Activated CD8-positive, alpha-beta memory T cell treated with anti-CD3 and anti-CD28 coated beads for 4 hours (primary cell): Measurements from ENCODE around the gene TMEM42.

Experiments
- DNase-seq, 2 donors: peaks; one replicate each; pipeline ENCODE4 v3.0.0-alpha.2; 2020; ENCODE audit warnings: low read depth in 2 of 2

Gene TMEM42

GRCh38 chr3:44874308-44874707 is 12.6 kb downstream of the TMEM42 start, which contains the start of gene TGM4:
TGM4 (plus strand) TSS chr3:44874608; CDS start chr3:44874679, 71 bp downstream.
- DNase-seq = no peak

GRCh38 chr3:44875596-44875995 is 13.9 kb downstream of the TMEM42 start:
- no peak for DNase-seq

- no peak for DNase-seq
These were observed 15.6 kb downstream of the TMEM42 start for GRCh38 chr3:44877333-44877732.

- DNase-seq = no peak
These were observed 18.6 kb downstream of the TMEM42 start for GRCh38 chr3:44880284-44880683.

- no peak for DNase-seq
These were observed 21.7 kb downstream of the TMEM42 start for GRCh38 chr3:44883213-44883955.

- no peak for DNase-seq
These were observed 22.3 kb downstream of the TMEM42 start for GRCh38 chr3:44883999-44884431.

GRCh38 chr3:44885618-44886017 is 23.9 kb downstream of the TMEM42 start:
- no peak for DNase-seq

GRCh38 chr3:44886561-44886960 is 24.8 kb downstream of the TMEM42 start:
- DNase-seq = no peak

- no peak for DNase-seq
These were observed 25.4 kb downstream of the TMEM42 start for GRCh38 chr3:44887101-44887500.

GRCh38 chr3:44890258-44890657 is 28.5 kb downstream of the TMEM42 start:
- DNase-seq = no peak

GRCh38 chr3:44890852-44891251 is 29.1 kb downstream of the TMEM42 start:
- no peak for DNase-seq

- no peak for DNase-seq
These were observed 31.0 kb downstream of the TMEM42 start for GRCh38 chr3:44892689-44893088.

- no peak for DNase-seq
These were observed 31.4 kb downstream of the TMEM42 start for GRCh38 chr3:44893097-44893496.

- DNase-seq = no peak
These were observed 32.8 kb downstream of the TMEM42 start for GRCh38 chr3:44894485-44894884.

GRCh38 chr3:44896440-44896839 is 34.7 kb downstream of the TMEM42 start:
- DNase-seq = no peak

GRCh38 chr3:44899683-44900367 is 38.1 kb downstream of the TMEM42 start:
- DNase-seq = no peak

GRCh38 chr3:44902628-44903027 is 40.9 kb downstream of the TMEM42 start:
- no peak for DNase-seq

- DNase-seq = no peak
These were observed 41.6 kb downstream of the TMEM42 start for GRCh38 chr3:44903314-44903713.

GRCh38 chr3:44903751-44904150 is 42.0 kb downstream of the TMEM42 start:
- DNase-seq = no peak

GRCh38 chr3:44905446-44906157 is 43.9 kb downstream of the TMEM42 start:
- DNase-seq = no peak

GRCh38 chr3:44906997-44907396 is 45.3 kb downstream of the TMEM42 start:
- DNase-seq = no peak

GRCh38 chr3:44907612-44908011 is 45.9 kb downstream of the TMEM42 start:
- DNase-seq = no peak

GRCh38 chr3:44909063-44909462 is 47.4 kb downstream of the TMEM42 start:
- DNase-seq = no peak
